Effector memory CD4-positive, alpha-beta T cell (primary cell): Measurements from ENCODE around the gene CBX2.

Source experiments
- DNase-seq, 3 donors: peaks; one replicate each; pipeline ENCODE4 v3.0.0-alpha.2; 2020
- H3K27ac ChIP-seq: 2 replicates; pipeline ENCODE4 v1.7.0; 2013; ENCODE audit warnings: mild to moderate bottlenecking, low read length, moderate library complexity; ENCODE audit not compliant: insufficient read depth, poor library complexity, severe bottlenecking
- H3K27me3 ChIP-seq: replicated peaks from 2 replicates; pipeline ENCODE4 v1.7.0; 2013; ENCODE audit warnings: mild to moderate bottlenecking, low read length; ENCODE audit not compliant: insufficient read depth, control insufficient read depth, poor library complexity, severe bottlenecking
- H3K36me3 ChIP-seq: 2 replicates; pipeline ENCODE4 v1.7.0; 2013; ENCODE audit warnings: mild to moderate bottlenecking, low read length, moderate library complexity; ENCODE audit not compliant: control insufficient read depth, insufficient read depth
- H3K4me1 ChIP-seq: 2 replicates; pipeline ENCODE4 v1.7.0; 2013; ENCODE audit warnings: low read length, mild to moderate bottlenecking; ENCODE audit not compliant: control insufficient read depth, insufficient read depth, poor library complexity, severe bottlenecking
- H3K4me3 ChIP-seq: 2 replicates; pipeline ENCODE4 v1.7.0; 2013; ENCODE audit warnings: low read length, low read depth, mild to moderate bottlenecking; ENCODE audit not compliant: insufficient read depth, poor library complexity, severe bottlenecking
- H3K9me3 ChIP-seq: 2 replicates; pipeline ENCODE4 v1.7.0; 2013; ENCODE audit warnings: mild to moderate bottlenecking, low read length, moderate library complexity; ENCODE audit not compliant: control insufficient read depth

Gene CBX2

GRCh38 chr17:79822583-79823124, 44.7 kb downstream of the CBX2 start:
- no peak for DNase-seq
- no peaks in the 10 kb centered on the region for H3K36me3 ChIP-seq
- no peaks in the 10 kb centered on the region for H3K27me3 ChIP-seq
- no peaks in the 10 kb centered on the region for H3K9me3 ChIP-seq
- no peaks in the 10 kb centered on the region for H3K4me1 ChIP-seq
- no peak overlapping the region for H3K4me3 ChIP-seq
- H3K27ac ChIP-seq: no peak overlapping the region

DNA sequence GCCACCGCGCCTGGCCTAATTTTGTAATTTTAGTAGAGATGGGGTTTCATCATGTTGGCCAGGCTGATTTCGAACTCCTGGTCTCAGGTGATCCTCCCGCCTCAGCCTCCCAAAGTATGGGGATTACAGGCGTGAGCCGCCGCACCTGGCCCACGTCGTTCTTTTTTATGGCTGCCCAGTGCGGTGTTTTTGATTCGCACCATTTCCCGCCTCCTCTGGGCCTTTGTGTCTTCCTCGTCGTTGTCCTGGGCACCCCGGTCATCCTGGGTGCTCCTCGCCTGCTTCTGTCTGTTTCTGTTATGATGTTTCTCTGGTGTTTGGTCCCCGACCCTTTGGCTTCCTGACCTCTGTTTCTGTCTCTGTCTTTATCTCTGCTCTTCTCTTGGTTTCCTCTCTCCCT, 46.3 kb downstream of the CBX2 start:
- H3K36me3 ChIP-seq: no peaks in the 10 kb centered on the region
- H3K4me1 ChIP-seq: no peaks in the 10 kb centered on the region
- no peak for DNase-seq
- no peak overlapping the region for H3K27ac ChIP-seq
- H3K27me3 ChIP-seq: no peaks in the 10 kb centered on the region
- no peaks in the 10 kb centered on the region for H3K9me3 ChIP-seq
- no peak overlapping the region for H3K4me3 ChIP-seq

DNA sequence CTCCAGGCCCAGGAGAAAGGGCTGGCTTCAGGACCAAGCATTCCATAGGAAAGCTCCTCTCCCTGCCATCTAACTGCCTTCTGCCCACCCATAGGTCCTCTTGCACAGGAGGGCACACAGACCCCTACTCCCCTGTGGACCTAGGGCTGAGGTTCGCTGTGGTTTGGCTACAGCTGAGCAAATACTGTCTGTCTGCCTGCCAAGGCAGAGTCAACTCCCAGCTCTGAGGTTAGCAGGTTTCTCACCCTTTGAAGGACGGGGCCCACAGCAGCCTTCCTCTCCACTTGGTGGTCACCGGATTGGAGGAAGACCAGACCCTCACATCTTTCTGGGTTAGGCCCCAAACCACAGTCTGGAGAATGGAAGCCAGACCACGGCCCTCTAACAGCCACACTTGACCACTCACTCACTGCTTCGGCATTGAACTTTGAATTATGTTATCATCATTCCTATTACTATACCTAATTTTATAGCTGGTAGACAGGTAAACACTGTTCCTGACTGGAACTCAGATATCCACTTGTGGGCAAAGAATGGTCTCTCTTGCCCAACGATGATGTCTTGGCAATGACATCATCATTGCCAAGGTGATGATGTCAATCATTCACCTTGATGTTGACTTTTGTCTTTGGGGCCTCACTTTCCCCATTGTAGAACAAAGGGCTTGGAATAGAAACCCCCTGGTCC, 47.1 kb downstream of the CBX2 start:
- Histone ChIP-seq H3K27me3 (no peaks in the 10 kb centered on the region), H3K4me3 (no peak overlapping the region), H3K27ac (no peak overlapping the region), H3K36me3 (no peaks in the 10 kb centered on the region), H3K9me3 (no peaks in the 10 kb centered on the region), H3K4me1 (no peaks in the 10 kb centered on the region)
- DNase-seq: no peak

DNA sequence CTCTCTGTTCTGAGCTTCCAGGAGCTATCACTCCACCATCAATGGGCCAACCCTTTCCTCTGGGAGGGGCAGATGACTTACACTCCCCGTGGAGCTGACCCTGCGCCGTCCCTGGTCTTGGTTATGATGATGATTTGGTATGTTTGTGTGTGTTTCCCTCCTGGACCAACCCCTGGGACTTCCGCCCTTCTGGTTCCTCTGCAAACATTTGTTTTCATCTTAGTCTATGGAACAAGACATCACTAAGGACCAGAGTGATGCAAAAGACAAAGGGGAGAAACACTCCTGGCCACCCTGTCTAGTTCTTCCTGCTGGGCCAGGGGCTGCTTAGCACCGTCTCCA, 47.6 kb downstream of the CBX2 start:
- Histone ChIP-seq H3K4me3 (no peak overlapping the region), H3K36me3 (no peaks in the 10 kb centered on the region), H3K27me3 (no peaks in the 10 kb centered on the region), H3K4me1 (no peaks in the 10 kb centered on the region), H3K27ac (no peak overlapping the region), H3K9me3 (no peaks in the 10 kb centered on the region)
- no peak for DNase-seq

GRCh38 chr17:79826204-79826680, 48.3 kb downstream of the CBX2 start:
- Histone ChIP-seq H3K9me3 (no peaks in the 10 kb centered on the region), H3K4me3 (no peak overlapping the region), H3K27me3 (no peaks in the 10 kb centered on the region), H3K36me3 (no peaks in the 10 kb centered on the region), H3K27ac (no peak overlapping the region), H3K4me1 (no peaks in the 10 kb centered on the region)
- DNase-seq: no peak

DNA sequence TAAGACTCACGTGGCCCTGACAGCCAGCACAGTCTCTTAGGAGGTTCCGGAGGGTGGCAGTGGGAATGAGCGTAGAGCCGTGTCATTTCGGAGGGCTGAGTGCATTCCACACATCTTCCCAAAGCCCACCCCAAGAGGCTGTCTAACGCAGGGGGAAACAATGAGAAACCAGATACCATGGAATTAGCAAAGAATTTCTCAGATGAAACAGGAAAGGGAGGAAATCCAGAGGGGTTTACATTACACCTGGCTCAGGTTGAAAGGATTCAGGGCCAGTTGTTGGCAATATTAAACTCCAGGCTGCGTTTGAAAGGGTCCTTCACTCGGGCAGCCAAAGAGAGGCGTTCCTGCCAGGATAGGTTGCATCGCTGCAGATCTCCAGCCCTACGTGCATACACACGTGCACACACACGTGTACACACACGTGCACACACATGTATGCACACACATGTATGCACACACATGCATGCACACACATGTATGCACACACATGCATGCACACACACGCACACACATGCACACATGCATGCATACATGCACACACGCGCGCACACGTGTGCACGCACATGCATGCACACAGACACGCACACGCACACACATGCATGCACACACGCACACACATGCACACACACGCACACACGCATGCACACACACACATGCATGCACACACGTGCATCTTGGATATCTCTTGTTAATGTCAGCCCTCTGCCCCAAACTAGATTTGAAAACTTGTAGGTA, 49.1 kb downstream of the CBX2 start:
- H3K9me3 ChIP-seq: no peaks in the 10 kb centered on the region
- no peaks in the 10 kb centered on the region for H3K4me1 ChIP-seq
- H3K36me3 ChIP-seq: no peaks in the 10 kb centered on the region
- DNase-seq: no peak
- no peaks in the 10 kb centered on the region for H3K27me3 ChIP-seq
- H3K27ac ChIP-seq: no peak overlapping the region
- no peak overlapping the region for H3K4me3 ChIP-seq

DNA sequence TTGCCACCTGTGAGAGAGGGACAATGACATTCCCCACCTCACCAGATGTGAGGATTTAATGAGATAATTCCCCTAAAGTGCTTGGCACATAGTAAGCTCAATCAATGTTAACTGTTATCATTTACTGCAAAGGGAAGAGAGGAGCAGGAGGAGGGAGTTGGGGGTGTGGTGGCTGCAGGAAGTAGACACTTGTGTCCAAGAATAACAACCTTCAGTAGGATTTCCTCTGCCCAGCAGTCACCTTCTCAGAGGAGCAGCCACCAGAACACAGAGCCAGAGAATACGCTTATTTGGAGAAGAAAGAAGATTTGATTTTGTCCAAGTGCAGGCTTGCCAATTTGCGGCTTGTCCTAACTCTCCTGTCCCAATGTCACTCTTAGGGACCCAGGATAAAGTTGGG, 51.1 kb downstream of the CBX2 start:
- no peak overlapping the region for H3K4me3 ChIP-seq
- no peaks in the 10 kb centered on the region for H3K27me3 ChIP-seq
- H3K27ac ChIP-seq: no peak overlapping the region
- no peaks in the 10 kb centered on the region for H3K9me3 ChIP-seq
- H3K36me3 ChIP-seq: peaks cover 7% of the 10 kb centered on the region
- DNase-seq: no peak
- peaks cover 14% of the 10 kb centered on the region for H3K4me1 ChIP-seq

DNA sequence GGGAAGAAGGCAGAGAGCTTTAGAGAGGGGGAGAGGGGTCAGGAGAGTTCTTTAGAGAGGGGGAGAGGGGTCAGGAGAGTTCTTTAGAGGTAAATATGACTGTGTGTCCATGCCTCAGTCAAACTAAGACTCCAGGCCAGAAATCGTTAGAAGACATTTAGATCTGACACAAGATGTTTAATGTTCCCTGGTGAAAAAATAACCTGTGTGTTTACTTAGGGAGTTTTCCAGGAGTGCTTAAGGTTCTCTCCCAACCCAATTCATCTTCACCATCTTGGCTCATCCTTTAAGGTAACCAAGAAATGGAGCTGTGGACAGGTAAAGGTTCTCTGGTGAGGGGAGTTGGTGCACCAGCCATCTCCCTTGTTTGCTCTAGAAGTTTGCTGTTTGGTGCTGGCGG, 51.5 kb downstream of the CBX2 start:
- H3K4me1 ChIP-seq: peaks cover 14% of the 10 kb centered on the region
- H3K27ac ChIP-seq: no peak overlapping the region
- no peak overlapping the region for H3K4me3 ChIP-seq
- H3K27me3 ChIP-seq: no peaks in the 10 kb centered on the region
- no peak for DNase-seq
- no peaks in the 10 kb centered on the region for H3K9me3 ChIP-seq
- peaks cover 11% of the 10 kb centered on the region for H3K36me3 ChIP-seq

- peaks cover 19% of the 10 kb centered on the region for H3K36me3 ChIP-seq
- no peak for DNase-seq
- H3K4me1 ChIP-seq: peaks cover 14% of the 10 kb centered on the region
- no peak overlapping the region for H3K4me3 ChIP-seq
- no peak overlapping the region for H3K27ac ChIP-seq
- H3K9me3 ChIP-seq: no peaks in the 10 kb centered on the region
- H3K27me3 ChIP-seq: no peaks in the 10 kb centered on the region
Measured at GRCh38 chr17:79830303-79830702, 52.4 kb downstream of the CBX2 start.

DNA sequence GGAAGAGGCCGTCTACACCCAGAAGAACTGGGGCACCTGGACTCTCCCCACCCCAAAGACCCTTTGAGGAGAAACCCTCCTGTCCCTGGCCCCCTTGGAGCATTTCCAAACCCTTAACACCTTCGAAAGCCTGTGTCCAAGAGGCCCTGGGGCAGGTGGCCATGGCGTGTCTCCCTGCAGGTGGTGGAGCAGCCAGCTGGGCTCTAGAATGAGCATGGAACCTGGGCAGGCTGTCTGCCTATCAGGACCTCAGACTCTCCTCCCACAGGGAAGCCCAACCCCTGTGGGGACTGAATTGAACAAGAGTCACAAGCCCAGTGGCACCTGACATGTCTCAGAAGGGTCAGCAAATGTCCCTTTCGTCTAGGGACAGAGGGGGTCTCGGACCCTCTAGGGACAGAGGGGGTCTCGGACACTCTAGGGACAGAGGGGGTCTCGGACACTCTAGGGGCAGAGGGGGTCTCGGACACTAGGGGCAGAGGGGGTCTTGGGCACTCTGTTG, 52.9 kb downstream of the CBX2 start:
- H3K36me3 ChIP-seq: peaks cover 23% of the 10 kb centered on the region
- no peak overlapping the region for H3K4me3 ChIP-seq
- H3K27me3 ChIP-seq: no peaks in the 10 kb centered on the region
- no peak overlapping the region for H3K27ac ChIP-seq
- peaks cover 15% of the 10 kb centered on the region for H3K4me1 ChIP-seq
- no peak for DNase-seq
- no peaks in the 10 kb centered on the region for H3K9me3 ChIP-seq
